Measurements from ENCODE around the gene LDAF1. TPM values are rescaled to one million over a fixed set of nuclear protein-coding genes. Genes with fewer than 3 reads are reported as not detected.
"Not testable (repeated sequence)": the region's sequence is repeated elsewhere in the genome, so short reads cannot be mapped to it uniquely, and the experiment has no call there.

The LDAF1 gene
- total RNA-seq, 6 experiments from 2014 or later = 1.5 to 3.1 (median 2.1) TPM

DNA sequence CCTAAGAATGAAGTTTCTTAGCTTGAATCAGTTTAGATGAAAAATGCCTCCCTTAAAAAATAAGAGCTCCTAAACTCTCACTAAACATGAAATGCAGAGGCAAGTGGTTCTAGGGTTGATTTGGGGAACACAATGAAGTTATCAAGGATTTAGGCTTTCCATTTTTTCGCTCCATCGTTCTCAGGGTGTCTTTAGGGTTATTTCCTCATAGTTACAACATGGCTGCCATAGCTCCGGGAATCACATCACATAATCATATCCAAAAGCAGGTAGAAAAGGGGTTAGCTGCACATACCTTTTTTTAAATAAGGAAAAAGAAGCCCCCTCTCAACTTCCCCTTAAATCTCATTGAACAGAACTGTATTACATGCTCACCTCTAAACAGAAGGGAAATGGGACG lies 31.5 kb downstream of the LDAF1 start:
- H3K4me1 ChIP-seq = no peaks in the 10 kb centered on the region
- intact Hi-C loops (cut with DNase I) = no loop called here
- no peak overlapping the region for H3K4me3 ChIP-seq
- H3K9me3 ChIP-seq = no peaks in the 10 kb centered on the region
- H3K36me3 ChIP-seq = no peaks in the 10 kb centered on the region
- 89% methylated on average over 4 of the region's 4 CpGs for WGBS (ENCODE audit: insufficient coverage, low coverage, low lambda C conversion rate, missing lambda C conversion rate)
- no peak for ATAC-seq
- no peak overlapping the region for H3K27ac ChIP-seq
- H3K27me3 ChIP-seq = no peaks in the 10 kb centered on the region
- DNase-seq = no peak
- TF ChIP-seq, protein P1, sequence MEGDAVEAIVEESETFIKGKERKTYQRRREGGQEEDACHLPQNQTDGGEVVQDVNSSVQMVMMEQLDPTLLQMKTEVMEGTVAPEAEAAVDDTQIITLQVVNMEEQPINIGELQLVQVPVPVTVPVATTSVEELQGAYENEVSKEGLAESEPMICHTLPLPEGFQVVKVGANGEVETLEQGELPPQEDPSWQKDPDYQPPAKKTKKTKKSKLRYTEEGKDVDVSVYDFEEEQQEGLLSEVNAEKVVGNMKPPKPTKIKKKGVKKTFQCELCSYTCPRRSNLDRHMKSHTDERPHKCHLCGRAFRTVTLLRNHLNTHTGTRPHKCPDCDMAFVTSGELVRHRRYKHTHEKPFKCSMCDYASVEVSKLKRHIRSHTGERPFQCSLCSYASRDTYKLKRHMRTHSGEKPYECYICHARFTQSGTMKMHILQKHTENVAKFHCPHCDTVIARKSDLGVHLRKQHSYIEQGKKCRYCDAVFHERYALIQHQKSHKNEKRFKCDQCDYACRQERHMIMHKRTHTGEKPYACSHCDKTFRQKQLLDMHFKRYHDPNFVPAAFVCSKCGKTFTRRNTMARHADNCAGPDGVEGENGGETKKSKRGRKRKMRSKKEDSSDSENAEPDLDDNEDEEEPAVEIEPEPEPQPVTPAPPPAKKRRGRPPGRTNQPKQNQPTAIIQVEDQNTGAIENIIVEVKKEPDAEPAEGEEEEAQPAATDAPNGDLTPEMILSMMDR (IDR thresholded peaks at IDR 0.05) = no peak
- TF ChIP-seq POLR2A (IDR thresholded peaks at IDR 0.05) = no peak

DNA sequence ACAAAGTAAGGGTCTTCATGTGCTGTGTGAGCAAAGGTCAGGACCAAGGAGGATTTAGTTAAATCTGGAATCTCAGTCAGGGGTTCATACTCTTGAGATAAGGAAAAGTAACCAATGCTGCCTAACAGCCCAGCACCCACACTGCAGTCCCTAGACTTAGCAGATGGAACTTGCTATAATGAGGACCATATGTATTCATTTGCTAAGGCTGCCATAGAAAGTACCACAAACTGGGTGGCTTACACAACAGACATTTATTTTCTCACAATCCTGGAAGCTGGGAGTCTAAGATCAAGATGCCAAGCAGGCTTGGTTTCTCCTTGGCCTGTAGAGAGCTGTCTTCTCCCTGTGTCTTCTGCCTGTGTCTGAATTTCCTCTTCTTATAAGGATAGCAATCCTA lies 32.1 kb downstream of the LDAF1 start:
- H3K4me1 ChIP-seq = no peaks in the 10 kb centered on the region
- H3K4me3 ChIP-seq = no peak overlapping the region
- ATAC-seq (no peak), DNase-seq (no peak)
- no peak overlapping the region for H3K27ac ChIP-seq
- H3K9me3 ChIP-seq = no peaks in the 10 kb centered on the region
- intact Hi-C loops (cut with DNase I) = no loop called here
- no peak for TF ChIP-seq POLR2A (IDR thresholded peaks at IDR 0.05)
- TF ChIP-seq, protein P1 (IDR thresholded peaks at IDR 0.05) = no peak
- H3K36me3 ChIP-seq = no peaks in the 10 kb centered on the region
- H3K27me3 ChIP-seq = no peaks in the 10 kb centered on the region

DNA sequence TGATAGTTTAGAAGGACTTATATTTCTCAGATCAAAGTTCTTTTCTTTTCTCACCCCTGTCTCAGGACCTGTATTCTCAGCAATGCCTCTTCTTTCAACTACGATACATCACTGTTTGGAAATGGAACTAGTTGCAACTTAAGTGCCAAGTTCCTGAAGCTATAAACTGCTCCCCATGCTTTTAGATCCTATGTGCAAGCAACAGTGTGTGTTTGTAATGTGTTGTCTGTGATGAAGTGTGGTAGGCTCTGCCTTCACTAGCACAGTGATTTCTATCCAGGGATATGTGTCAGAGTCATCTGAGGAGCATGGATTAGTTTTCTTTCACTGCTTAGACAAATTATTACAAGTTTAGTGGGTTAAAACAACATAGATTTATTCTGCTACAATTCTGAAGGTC lies 34.5 kb downstream of the LDAF1 start:
- H3K9me3 ChIP-seq = no peaks in the 10 kb centered on the region
- H3K27me3 ChIP-seq = no peaks in the 10 kb centered on the region
- no peaks in the 10 kb centered on the region for H3K4me1 ChIP-seq
- DNase-seq (no peak), ATAC-seq (no peak)
- TF ChIP-seq, protein P1 (IDR thresholded peaks at IDR 0.05) = no peak
- TF ChIP-seq POLR2A (IDR thresholded peaks at IDR 0.05) = no peak
- H3K36me3 ChIP-seq = no peaks in the 10 kb centered on the region
- H3K4me3 ChIP-seq = no peak overlapping the region
- WGBS (ENCODE audit: insufficient coverage, low coverage, low lambda C conversion rate, missing lambda C conversion rate) = 80% methylated on average over 1 of the region's 1 CpG
- intact Hi-C loops (cut with DNase I) = no loop called here
- no peak overlapping the region for H3K27ac ChIP-seq

DNA sequence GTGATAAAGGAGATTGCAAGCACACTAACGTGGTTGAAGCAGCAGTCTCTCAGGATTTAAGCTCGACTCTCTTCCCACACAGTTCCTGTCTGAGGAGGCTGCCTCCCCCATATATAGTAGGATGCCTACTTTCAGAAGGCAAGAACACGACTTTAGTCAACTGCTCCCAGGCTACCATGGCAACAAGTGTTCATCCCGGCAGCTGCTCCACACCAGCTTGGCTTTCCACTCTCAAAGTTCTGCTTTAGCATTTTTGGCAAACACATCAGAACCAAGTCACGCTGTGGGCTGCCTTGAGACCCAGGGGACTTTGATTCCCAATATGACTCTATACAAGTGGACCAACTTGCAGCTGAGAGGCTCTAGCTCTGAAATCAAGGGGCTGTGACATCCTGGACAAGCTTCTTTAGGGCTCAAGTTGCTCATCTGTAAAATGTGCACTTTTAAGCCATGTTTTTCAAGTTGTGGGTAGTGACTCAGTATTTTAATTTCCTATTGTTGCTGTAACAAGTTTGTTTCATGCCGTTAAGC lies 36.4 kb downstream of the LDAF1 start:
- Histone ChIP-seq H3K27me3 (no peaks in the 10 kb centered on the region), H3K9me3 (no peaks in the 10 kb centered on the region), H3K27ac (no peak overlapping the region), H3K36me3 (no peaks in the 10 kb centered on the region), H3K4me3 (no peak overlapping the region), H3K4me1 (no peaks in the 10 kb centered on the region)
- no peak for DNase-seq
- WGBS (ENCODE audit: insufficient coverage, low coverage, low lambda C conversion rate, missing lambda C conversion rate) = 40% methylated on average over 5 of the region's 6 CpGs
- no peak for ATAC-seq
- no peak for TF ChIP-seq POLR2A (IDR thresholded peaks at IDR 0.05)
- TF ChIP-seq, protein P1 (IDR thresholded peaks at IDR 0.05) = no peak
- intact Hi-C loops (cut with DNase I) = no loop called here

DNA sequence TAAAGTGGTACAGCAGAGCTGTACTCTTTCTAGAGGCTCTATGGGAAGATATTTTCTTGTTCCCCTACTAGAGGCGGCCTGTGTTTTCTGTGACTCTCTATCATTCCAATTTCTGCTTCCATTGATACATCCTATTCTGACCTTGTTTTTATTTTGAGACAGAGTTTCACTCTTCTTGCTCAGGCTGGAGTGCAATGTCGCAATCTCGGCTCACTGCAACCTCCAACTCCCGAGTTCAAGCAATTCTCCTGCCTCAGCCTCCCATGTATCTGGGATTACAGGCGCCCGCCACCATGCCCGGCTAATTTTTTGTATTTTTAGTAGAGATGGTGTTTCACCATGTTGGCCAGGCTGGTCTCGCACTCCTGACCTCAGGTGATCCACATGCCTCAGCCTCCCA lies 36.9 kb downstream of the LDAF1 start:
- 87% methylated on average over 8 of the region's 8 CpGs for WGBS (ENCODE audit: insufficient coverage, low coverage, low lambda C conversion rate, missing lambda C conversion rate)
- H3K9me3 ChIP-seq; H3K27me3 ChIP-seq; H3K27ac ChIP-seq; H3K4me1 ChIP-seq; ATAC-seq; intact Hi-C loops (cut with DNase I); H3K36me3 ChIP-seq; DNase-seq; H3K4me3 ChIP-seq: not testable (repeated sequence)

Measured in right lobe of liver (tissue), 6 donors.